Middle frontal gyrus (tissue), 1 donor: ENCODE data around the gene NUDT19.
A peak's percentile ranks its signal among the peaks of the same experiment; 100 is the strongest.
"Not testable (repeated sequence)": the region's sequence is repeated elsewhere in the genome, so short reads cannot be mapped to it uniquely, and the experiment has no call there.

Source experiments
- DNase-seq: peaks from one replicate; pipeline ENCODE4 v3.0.0-alpha.2; 2015; ENCODE audit warnings: low spot score; ENCODE audit errors: extremely low spot score

The NUDT19 gene

DNA sequence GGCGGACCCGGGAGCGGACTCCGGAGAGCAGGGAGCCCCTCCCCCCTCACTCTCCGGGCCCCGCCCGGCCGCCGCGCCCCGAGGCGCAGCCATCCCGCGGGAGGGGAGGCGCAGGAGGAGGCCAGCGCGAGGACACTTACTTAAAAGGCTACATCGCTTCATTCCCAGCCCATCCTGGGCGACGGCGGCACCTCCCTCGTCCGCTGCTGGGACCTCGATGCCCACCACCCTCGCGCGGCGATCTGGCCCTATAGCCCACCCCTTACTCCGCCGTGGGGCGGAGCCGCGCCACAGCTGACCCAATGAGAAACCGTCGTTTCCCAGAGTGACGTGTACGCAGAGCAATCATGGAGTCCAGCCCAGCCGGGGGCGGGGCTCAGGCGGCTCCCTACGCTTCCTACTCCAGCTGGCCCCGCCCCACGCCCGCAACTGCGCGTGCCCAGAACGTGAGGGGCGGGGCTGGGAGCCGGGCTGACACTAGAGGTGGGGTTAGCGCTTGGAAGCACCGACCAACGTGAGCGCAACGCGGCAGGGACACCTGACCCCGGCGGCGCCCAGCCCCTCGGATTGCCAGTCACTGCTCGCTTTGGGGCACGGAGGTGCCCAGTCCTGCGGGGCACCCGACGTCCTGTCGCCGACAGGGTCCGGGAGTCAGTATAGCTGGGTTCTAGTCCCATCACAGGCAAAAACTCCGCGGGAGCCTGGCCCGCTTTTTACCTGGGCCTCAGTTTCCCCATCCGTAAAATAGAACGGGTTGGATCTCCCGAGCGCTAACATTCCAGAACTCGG is 16.5 kb upstream of the NUDT19 start, which contains the start of gene ANKRD27:
Gene ANKRD27, minus strand, starts transcription at position 250 of the 789 bp plus-strand sequence. CDS start 16,165 bp downstream, outside the sequence.
- DNase-seq, result peak; percentile 99

- DNase-seq, result peak; percentile 16
These were observed 15.9 kb upstream of the NUDT19 start, which contains the start of gene RGS9BP for GRCh38 chr19:32675720-32676185. Gene RGS9BP (plus strand): TSS chr19:32675848. CDS start chr19:32676264, 416 bp downstream.

GRCh38 chr19:32676186-32676894 is 15.3 kb upstream of the NUDT19 start:
- DNase-seq, result no peak

DNA sequence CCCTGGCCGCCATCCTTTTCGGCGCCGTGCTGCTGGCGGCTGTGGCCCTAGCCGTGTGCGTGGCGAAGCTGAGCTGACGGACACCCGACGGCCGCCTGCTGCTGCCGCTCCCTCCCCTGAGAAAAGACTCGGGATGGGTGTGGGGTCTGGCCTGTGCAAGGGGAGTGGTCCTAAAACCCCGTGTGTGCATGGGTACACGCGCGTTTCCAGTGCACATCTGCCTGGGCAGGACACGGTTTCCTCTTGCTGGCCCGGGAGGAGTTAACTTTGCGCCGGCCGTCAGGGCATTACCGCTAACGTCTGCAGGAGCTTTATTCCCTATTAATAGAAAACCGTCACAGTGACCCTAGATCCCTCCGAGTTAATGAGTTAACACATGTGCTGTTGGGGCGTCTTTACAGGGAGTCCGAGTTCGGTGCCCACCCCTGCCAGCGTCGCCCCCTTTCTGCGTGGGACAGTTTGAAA is 14.7 kb upstream of the NUDT19 start:
- DNase-seq, result no peak

- DNase-seq, result no peak
These were observed 14.0 kb upstream of the NUDT19 start for GRCh38 chr19:32677657-32678056.

DNA sequence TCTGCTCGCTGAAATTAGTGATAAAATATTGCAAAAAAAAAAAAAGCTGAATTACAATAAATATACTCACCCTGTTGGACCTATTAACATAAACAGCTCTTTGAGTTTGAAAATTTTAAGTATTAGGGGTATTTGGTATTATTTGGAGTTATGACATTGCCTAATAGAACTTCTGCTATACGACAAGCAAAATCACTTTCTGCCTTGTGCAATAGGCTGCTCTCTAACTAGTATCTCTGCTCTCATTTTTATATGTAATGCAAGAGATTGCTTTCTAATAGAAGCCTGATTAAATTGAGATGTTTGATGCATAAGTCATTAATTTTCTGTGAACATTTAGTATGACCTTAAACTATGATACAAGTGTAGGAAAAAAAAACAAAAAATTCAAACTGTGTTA is 10.6 kb upstream of the NUDT19 start:
- DNase-seq, result no peak

DNA sequence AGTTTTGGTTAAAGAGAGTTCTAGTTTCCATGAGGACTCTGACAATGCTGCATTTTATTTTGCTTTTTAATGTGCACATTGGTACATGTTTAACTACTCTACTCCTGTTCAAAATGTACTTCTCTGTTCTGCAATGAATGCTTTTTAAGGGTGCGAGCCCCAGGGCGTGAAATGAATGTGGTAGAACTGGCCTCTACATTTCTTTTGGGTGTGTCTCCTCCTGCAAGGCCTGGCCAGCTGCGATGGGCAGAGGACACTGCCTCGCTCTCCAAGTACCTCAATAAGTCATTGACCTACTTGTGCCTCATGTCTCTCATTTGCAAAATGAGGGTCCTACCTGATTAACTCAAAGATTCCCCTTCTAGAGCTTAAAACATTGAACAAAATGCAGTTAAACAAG is 9.3 kb upstream of the NUDT19 start:
- DNase-seq, result no peak

- no peak for DNase-seq
These were observed 4.7 kb upstream of the NUDT19 start for GRCh38 chr19:32686847-32687475.

- DNase-seq, result no peak
These were observed 3.9 kb upstream of the NUDT19 start for GRCh38 chr19:32687681-32688080.

DNA sequence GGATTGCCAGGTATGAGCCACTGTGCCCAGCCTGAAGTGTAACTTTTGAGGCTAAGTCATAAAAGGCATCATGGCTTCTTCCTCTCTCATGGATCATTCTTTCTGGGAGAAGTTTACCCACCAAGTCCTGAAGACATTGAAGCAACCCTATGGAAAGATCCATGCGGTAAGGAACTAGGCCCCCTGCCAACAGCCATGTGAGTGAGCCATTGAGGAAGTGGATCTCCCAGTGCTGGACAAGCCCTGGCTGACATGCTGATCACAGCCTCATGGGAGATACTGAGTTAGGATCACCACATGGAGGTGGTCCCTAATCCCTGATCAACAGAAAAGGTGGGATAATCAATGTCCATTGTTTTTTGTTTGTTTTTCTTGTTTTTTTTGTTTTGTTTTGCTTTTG is 3.3 kb upstream of the NUDT19 start:
- DNase-seq, result no peak

- DNase-seq, result peak; percentile 18
These were observed 518 bp downstream of the NUDT19 start for GRCh38 chr19:32691952-32692726.

DNA sequence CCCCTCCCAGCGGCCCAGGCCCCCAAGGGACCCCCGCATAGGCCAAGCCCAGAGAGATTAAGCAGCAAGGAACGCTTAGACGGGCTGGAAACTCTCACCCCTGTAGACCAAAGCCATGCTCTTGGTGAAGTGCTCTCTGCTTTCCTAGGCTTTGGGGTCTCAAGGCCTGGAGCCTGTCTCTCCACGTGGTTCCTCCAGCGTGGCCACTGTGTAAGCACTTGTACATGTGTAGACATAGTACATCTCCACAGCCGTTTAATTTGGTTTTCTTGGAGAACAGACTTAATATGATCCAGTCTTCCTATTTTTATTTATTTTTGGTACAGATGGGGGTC is 1.1 kb downstream of the NUDT19 start:
- DNase-seq, result no peak

- DNase-seq, result not testable (repeated sequence)
These were observed 1.8 kb downstream of the NUDT19 start for GRCh38 chr19:32693151-32694108.

GRCh38 chr19:32694316-32694715 is 2.7 kb downstream of the NUDT19 start:
- not testable (repeated sequence) for DNase-seq

- DNase-seq, result not testable (repeated sequence)
These were observed 3.2 kb downstream of the NUDT19 start for GRCh38 chr19:32694851-32695250.

- DNase-seq, result not testable (repeated sequence)
These were observed 3.9 kb downstream of the NUDT19 start for GRCh38 chr19:32695506-32695905.

DNA sequence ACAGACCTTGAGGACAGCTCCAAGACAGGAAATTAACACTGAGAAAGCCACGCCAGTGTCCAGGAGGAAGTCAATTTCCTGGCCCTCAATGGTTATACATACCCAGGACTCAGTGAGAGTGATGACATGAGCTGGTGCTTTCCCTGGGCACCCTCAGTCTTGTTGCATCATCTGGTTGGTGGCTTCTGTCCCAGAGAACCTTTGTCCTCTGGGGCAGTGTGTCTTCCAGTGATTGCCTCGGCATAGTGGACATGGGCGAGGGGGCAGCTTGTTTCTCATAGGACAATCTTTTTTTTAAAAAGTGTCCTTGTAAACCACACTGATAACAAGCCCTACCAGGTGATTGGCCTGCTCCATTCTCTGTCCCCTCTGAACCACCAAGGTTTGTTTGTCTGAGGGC is 5.2 kb downstream of the NUDT19 start:
- not testable (repeated sequence) for DNase-seq

DNA sequence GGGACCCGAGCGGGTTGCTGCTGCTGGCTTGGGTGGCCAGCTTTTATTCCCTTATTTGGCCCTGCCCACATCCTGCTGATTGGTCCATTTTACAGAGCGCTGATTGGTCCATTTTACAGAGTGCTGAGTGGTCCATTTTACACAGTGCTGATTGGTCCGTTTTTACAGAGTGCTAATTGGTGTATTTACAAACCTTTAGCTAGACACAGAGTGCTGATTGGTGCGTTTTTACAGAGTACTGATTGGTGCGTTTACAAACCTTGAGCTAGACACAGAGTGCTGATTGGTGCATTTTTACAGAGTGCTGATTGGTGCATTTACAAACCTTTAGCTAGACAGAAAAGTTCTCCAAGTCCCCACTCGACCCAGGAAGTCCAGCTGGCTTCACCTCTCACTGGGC is 8.5 kb downstream of the NUDT19 start:
- not testable (repeated sequence) for DNase-seq

DNA sequence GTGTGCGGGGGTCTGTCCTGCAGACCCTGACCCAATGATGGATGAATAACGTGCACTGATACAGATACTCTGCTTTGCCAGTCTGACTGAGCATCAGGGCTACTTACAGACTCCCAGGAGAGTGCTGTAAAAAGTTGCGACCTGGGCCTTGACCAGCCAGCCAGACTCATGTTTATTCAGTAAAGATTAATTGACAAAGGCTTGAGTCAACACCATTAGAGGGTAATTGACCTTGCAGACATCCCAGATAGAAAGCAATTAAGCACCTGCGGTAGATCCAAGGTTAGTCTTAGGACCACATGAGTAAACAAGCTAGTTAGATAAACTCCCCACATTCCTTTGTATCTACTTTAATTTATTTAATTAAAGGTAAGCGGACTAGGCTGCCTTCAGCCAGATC is 10.4 kb downstream of the NUDT19 start:
- DNase-seq, result no peak

DNA sequence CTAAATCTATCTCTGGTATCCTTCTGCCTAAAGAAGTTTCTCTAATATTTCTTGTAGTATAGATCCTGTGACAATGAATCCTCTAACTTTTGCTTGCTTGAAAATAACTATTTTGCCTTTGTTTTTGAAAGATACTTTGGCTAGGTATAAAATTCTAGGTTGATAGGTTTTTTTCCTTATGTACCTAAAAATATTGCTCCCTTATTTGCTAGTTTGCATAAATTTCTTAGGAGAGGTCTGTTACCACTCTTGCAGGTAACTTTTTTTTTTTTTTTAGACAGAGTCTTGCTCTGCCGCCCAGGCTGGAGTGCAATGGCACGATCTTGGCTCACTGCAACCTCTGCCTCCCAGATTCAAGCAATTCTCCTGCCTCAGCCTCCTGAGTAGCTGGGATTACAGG is 12.4 kb downstream of the NUDT19 start:
- not testable (repeated sequence) for DNase-seq
